ENCODE measurements around the gene SNRPB2.

The SNRPB2 gene

GRCh38 chr20:16712511-16712947 is 17.3 kb upstream of the SNRPB2 start:
- TF ChIP-seq Cebpa-rat (IDR thresholded peaks at IDR 0.05): no peak
- H3K36me3 ChIP-seq: no peaks in the 10 kb centered on the region
- H3K4me3 ChIP-seq: no peak overlapping the region
- H3K4me1 ChIP-seq: peaks cover 11 to 47% (median 15%) of the 10 kb centered on the region in 10 experiments
- peak overlapping the region in 3 of 11 experiments; percentile 11 to 26 (median 22); a peak in 3 of 22 replicates for H3K4me2 ChIP-seq
- H4K20me1 ChIP-seq: no peaks in the 10 kb centered on the region
- H3K27ac ChIP-seq: no peak overlapping the region
- no peak overlapping the region for H3K9ac ChIP-seq
- H3K9me3 ChIP-seq (replicated peaks in 1 of 11): peaks cover 0 to 6% (median 3%) of the 10 kb centered on the region in 11 experiments; a peak in 6 of 22 replicates
- H3K27me3 ChIP-seq: no peaks in the 10 kb centered on the region

GRCh38 chr20:16713066-16713465 is 16.8 kb upstream of the SNRPB2 start:
- peaks cover 0 to under 1% (median 0%) of the 10 kb centered on the region in 11 experiments; a peak in 1 of 22 replicates for H3K9me3 ChIP-seq (replicated peaks in 1 of 11)
- H3K4me1 ChIP-seq: peaks cover 11 to 43% (median 15%) of the 10 kb centered on the region in 10 experiments
- H3K4me3 ChIP-seq: no peak overlapping the region
- no peaks in the 10 kb centered on the region for H4K20me1 ChIP-seq
- H3K9ac ChIP-seq: no peak overlapping the region
- H3K27ac ChIP-seq: no peak overlapping the region
- H3K4me2 ChIP-seq: no peak overlapping the region
- no peak for TF ChIP-seq Cebpa-rat (IDR thresholded peaks at IDR 0.05)
- H3K27me3 ChIP-seq: no peaks in the 10 kb centered on the region
- no peaks in the 10 kb centered on the region for H3K36me3 ChIP-seq

GRCh38 chr20:16714242-16714641 is 15.6 kb upstream of the SNRPB2 start:
- H3K9ac ChIP-seq: no peak overlapping the region
- H3K4me3 ChIP-seq: no peak overlapping the region
- no peak overlapping the region for H3K4me2 ChIP-seq
- H3K36me3 ChIP-seq: no peaks in the 10 kb centered on the region
- H4K20me1 ChIP-seq: no peaks in the 10 kb centered on the region
- no peak overlapping the region for H3K27ac ChIP-seq
- H3K4me1 ChIP-seq: peaks cover 3 to 31% (median 6%) of the 10 kb centered on the region in 10 experiments
- H3K9me3 ChIP-seq (replicated peaks in 1 of 11): no peaks in the 10 kb centered on the region; a peak in 1 of 22 replicates
- TF ChIP-seq Cebpa-rat (IDR thresholded peaks at IDR 0.05): no peak
- no peaks in the 10 kb centered on the region for H3K27me3 ChIP-seq

- Histone ChIP-seq H3K4me2 (no peak overlapping the region), H4K20me1 (no peaks in the 10 kb centered on the region), H3K27me3 (no peaks in the 10 kb centered on the region), H3K9me3 (replicated peaks in 1 of 11) (no peaks in the 10 kb centered on the region; a peak in 1 of 22 replicates), H3K36me3 (no peaks in the 10 kb centered on the region), H3K27ac (no peak overlapping the region), H3K4me3 (no peak overlapping the region), H3K9ac (no peak overlapping the region), H3K4me1 (peaks cover 0 to 26% (median 2%) of the 10 kb centered on the region in 10 experiments; a peak in 8 of 20 replicates)
- no peak for TF ChIP-seq Cebpa-rat (IDR thresholded peaks at IDR 0.05)
These were observed 15.1 kb upstream of the SNRPB2 start for GRCh38 chr20:16714751-16715150.

GRCh38 chr20:16719421-16719820 is 10.4 kb upstream of the SNRPB2 start:
- TF ChIP-seq Cebpa-rat (IDR thresholded peaks at IDR 0.05): no peak
- Histone ChIP-seq H3K4me1 (no peaks in the 10 kb centered on the region), H3K4me2 (no peak overlapping the region), H4K20me1 (no peaks in the 10 kb centered on the region), H3K27ac (no peak overlapping the region), H3K9me3 (replicated peaks in 1 of 11) (no peaks in the 10 kb centered on the region), H3K36me3 (no peaks in the 10 kb centered on the region), H3K4me3 (no peak overlapping the region), H3K9ac (no peak overlapping the region), H3K27me3 (no peaks in the 10 kb centered on the region)

- H3K4me2 ChIP-seq: peak overlapping the region; percentile 44 to 93 (median 58)
- H3K27ac ChIP-seq: peak overlapping the region; percentile 91 to 97 (median 95)
These were observed 746 bp upstream of the SNRPB2 start for GRCh38 chr20:16729080-16729479.

GRCh38 chr20:16732506-16733152 is 2.8 kb downstream of the SNRPB2 start:
- no peak for TF ChIP-seq Cebpa-rat (IDR thresholded peaks at IDR 0.05)
- peaks cover 6 to 12% (median 9%) of the 10 kb centered on the region in 11 experiments; a peak in 21 of 22 replicates for H3K9me3 ChIP-seq (replicated peaks in 1 of 11)
- no peak overlapping the region for H3K9ac ChIP-seq
- H3K36me3 ChIP-seq: peaks cover 56 to 67% (median 61%) of the 10 kb centered on the region in 11 experiments
- peaks cover 13 to 66% (median 40%) of the 10 kb centered on the region in 11 experiments; a peak in 18 of 22 replicates for H4K20me1 ChIP-seq
- H3K4me2 ChIP-seq: peak overlapping the region in 7 of 11 experiments; percentile 16 to 99 (median 71); a peak in 11 of 22 replicates
- no peak overlapping the region for H3K4me3 ChIP-seq
- peaks cover 15 to 39% (median 29%) of the 10 kb centered on the region in 10 experiments for H3K4me1 ChIP-seq
- H3K27me3 ChIP-seq: no peaks in the 10 kb centered on the region
- 0 out of 22 replicates have a peak overlapping the region, but pooled peaks of 2 of the 11 experiments have one; percentile 4 to 7 for H3K27ac ChIP-seq

More at GRCh38 chr20:16729080-16729479, 746 bp upstream of the SNRPB2 start:
- H3K36me3 ChIP-seq: peaks cover 22 to 32% (median 25%) of the 10 kb centered on the region in 11 experiments
- H3K9me3 ChIP-seq (replicated peaks in 1 of 11): peaks cover 6 to 12% (median 9%) of the 10 kb centered on the region in 11 experiments; a peak in 21 of 22 replicates
- TF ChIP-seq Cebpa-rat (IDR thresholded peaks at IDR 0.05): no peak
- H3K27me3 ChIP-seq: no peaks in the 10 kb centered on the region
- H3K9ac ChIP-seq: peak overlapping the region in 6 of 11 experiments; percentile 94 to 97 (median 95); a peak in 8 of 22 replicates
- peaks cover 15 to 39% (median 29%) of the 10 kb centered on the region in 10 experiments for H3K4me1 ChIP-seq
- H3K4me3 ChIP-seq: peak overlapping the region in 9 of 10 experiments; percentile 84 to 95 (median 92); a peak in 13 of 20 replicates
- peaks cover 1 to 34% (median 12%) of the 10 kb centered on the region in 11 experiments; a peak in 12 of 22 replicates for H4K20me1 ChIP-seq

- peaks cover 72 to 77% (median 76%) of the 10 kb centered on the region in 11 experiments for H3K36me3 ChIP-seq
- no peaks in the 10 kb centered on the region for H3K9me3 ChIP-seq (replicated peaks in 1 of 11)
- no peak overlapping the region for H3K4me2 ChIP-seq
- TF ChIP-seq Cebpa-rat (IDR thresholded peaks at IDR 0.05): no peak
- H3K9ac ChIP-seq: no peak overlapping the region
- no peaks in the 10 kb centered on the region for H3K27me3 ChIP-seq
- H3K4me1 ChIP-seq: no peaks in the 10 kb centered on the region
- no peak overlapping the region for H3K4me3 ChIP-seq
- peaks cover 5 to 20% (median 14%) of the 10 kb centered on the region in 11 experiments; a peak in 15 of 22 replicates for H4K20me1 ChIP-seq
- H3K27ac ChIP-seq: no peak overlapping the region
These were observed 10.7 kb downstream of the SNRPB2 start for GRCh38 chr20:16740365-16741072.
